Stimulated activated CD4-positive, alpha-beta T cell treated with anti-CD3 and anti-CD28 coated beads, Interleukin-4, amount 100 ng/mL, for 48 hours (primary cell): ENCODE measurements around the gene DMAC2L.
A peak's percentile ranks its signal among the peaks of the same experiment; 100 is the strongest.
"Not testable (repeated sequence)": the region's sequence is repeated elsewhere in the genome, so short reads cannot be mapped to it uniquely, and the experiment has no call there.

ENCODE experiments used
- DNase-seq, 2 donors: peaks; one replicate each; pipeline ENCODE4 v3.0.0-alpha.2; 2020; ENCODE audit warnings: low read depth in 2 of 2

Gene DMAC2L

DNA sequence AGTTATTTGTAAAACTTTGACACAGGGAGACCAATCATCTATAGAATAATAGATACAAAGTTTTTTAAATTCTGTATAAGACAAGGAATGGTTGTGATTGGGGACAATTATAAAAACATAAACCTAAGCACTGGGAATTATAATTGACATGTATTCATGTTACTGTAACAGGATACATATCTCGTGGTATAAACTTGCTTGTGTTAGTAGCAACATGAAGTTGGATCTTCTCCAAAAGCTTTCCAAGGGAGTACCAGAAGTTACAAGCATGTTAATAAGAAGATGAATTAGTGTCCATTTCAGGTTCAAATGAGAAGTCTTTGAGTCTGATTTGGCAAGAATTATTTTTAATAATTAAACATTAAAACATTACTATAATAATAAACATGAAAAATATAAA, 42.4 kb downstream of the DMAC2L start:
- no peak for DNase-seq

DNA sequence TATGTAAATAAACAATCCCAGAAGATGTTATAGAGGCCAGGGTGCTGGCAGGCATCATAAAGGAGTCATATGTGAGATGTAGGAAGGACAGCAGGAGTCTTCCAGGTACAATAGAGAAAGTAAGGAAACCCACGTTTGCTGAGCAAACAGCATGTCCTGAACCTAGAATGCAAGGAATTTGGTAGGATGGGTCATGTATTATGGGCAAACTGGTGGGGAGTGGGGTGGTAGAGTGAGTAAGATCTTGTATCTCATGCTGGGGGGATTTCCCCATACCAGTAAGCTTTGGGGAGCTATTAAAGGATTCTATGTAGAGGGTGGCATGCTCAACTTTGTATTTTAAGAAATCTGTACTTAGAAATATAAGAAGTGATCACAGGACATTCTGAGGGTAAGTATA, 43.6 kb downstream of the DMAC2L start:
- DNase-seq = no peak

DNA sequence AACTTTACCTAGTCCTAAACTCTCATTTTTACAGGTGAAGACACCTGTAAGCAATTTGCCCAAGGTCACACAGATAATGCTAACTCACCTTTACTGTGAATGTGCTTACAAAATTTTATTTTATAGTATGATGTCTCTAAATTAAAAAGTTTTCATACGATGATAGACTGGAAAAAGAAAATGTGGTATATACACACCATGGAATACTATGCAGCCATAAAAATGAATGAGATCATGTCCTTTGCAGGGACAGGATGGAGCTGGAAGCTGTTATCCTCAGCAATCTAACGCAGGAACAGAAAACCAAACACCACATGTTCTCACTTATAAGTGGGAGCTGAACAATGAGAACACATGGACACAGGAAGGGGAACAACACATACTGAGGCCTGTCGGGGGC, 44.2 kb downstream of the DMAC2L start:
- not testable (repeated sequence) for DNase-seq

DNA sequence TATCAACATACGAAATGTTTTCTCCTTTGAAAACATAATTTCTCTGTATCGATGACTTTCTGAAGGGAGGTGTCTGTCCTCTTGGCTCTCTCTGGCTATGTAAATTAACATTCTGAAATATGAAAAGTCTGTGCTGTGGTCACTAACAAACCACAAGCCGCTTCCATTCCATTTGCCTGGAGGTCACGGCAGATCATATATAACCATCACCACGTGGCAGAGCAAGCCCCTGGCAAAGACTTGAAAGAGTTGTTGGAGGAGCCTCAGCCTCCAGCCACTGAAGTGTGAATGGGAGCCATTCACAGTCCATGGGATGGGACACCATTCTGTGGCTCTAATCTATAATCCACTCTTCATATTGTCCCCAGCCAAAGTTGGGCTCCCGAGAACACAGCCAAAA, 45.0 kb downstream of the DMAC2L start:
- no peak for DNase-seq

DNA sequence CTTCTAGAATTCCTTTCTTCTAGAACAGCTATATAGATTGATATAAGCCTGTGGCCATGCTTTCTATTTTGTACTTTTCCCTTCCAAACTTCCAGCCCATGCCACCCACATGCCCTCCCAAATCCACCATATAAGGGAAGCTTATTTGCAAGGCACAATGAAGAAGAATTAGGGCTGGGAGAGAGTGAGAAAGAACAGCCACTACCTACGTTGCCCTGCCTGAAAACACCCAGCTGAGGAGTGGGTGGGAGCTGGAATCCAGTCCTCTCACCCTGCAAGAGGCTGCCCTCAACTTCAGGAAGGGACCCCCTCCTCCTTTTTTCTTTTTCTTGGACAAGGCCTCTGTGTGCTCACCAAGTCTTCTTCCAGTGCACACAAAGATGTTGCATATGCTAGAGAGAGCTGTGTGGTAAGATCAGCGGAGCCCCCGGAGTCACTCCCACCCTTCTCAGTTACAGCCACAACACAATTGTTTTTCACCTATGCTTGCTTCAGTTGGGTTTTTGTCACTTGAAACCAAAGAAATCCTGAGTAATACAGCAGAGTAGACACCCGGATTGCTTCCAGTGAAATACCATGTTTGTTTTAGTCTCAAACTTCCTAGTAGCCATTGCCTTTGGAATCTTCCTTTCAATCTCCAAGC, 45.8 kb downstream of the DMAC2L start:
- DNase-seq = no peak

DNA sequence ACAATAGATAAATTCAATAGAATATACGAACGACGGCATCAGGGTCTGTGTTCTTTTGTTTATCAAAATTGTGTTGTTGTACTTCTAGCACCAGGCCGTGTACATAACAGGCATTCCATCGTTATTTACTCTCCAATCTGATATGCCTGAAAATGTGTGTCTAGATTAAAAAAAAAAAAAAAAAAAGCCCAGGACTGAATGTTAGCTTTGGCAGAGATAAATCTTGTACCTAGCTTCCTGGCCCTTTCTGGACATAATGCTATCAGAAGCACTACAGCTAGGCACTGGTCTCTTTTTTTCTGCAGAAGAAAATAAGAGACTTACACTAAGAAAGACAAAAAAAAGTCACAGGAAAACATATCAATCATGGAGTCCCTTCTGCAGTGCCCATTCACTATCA, 47.5 kb downstream of the DMAC2L start:
- no peak for DNase-seq

DNA sequence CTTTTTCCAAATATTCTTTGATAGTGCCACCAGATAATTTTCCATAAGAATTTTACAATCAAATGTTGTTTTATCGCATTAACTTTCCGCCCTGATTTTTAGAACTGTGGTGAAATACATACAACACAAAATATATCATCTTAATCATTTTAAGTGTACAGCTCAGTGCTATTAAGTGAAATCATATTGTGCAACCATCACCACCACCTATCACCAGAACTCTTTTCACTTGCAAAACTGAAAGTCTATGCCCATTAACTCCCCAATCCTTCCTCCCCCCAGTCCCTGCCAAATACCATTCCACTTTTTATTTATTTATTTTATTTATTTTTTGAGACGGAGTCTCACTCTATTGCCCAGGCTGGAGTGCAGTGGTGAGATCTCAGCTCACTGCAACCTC, 48.0 kb downstream of the DMAC2L start:
- DNase-seq = no peak

DNA sequence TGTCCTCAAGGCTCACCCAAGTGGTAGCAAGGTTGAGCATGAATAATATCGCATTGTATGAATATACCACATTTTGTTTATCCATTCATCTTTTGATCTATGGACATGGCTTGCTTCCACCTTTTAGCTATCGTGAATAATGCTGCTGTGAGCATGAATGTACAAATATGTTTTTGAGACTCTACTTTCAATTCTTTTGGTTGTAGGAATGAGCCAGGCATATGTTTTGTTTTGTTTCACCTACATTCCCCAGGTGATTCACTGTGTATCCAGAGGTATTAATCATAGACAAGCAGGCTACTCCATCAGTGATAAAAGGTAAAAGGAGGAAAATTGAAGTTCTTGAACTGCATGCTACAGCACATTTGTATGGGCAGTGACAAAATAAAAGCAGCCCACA, 48.7 kb downstream of the DMAC2L start:
- no peak for DNase-seq

DNA sequence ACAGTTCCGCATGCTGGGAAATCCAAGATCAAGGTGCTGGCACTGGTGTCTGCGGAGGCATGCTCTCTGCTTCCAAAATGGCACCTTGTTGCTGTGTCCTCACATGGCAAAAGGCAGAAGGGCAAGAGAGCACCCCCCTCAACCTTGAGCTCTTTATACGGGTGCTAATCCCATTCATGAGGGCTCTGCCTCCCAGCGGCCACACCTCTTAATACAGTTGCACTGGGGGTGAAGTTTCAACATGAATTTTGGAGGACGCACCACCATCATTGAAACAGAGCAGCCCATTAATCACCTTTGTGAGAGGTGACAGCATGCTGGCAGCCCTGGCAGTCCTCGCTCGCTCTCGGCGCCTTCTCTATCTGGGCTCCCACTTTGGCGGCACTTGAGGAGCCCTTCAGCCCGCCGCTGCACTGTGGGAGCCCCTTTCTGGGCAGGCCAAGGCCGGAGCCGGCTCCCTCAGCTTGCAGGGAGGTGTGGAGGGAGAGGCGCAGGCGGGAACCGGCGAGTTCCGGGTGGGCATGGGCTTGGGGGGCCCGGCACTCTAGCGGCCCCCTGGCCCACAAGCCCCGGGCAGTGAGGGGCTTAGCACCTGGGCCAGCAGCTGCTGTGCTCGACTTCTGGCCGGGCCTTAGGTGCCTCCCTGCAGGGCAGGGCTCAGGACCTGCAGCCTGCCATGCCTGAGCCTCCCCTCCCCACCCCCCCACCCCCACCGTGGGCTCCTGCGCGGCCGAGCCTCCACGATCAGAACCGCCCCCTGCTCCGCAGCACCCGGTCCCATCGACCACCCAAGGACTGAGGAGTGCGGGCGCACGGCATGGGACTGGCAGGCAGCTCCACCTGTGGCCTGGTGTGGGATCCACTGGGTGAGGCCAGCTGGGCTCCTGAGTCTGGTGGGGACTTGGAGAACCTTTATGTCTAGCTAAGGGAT, 49.6 kb downstream of the DMAC2L start:
- not testable (repeated sequence) for DNase-seq

DNA sequence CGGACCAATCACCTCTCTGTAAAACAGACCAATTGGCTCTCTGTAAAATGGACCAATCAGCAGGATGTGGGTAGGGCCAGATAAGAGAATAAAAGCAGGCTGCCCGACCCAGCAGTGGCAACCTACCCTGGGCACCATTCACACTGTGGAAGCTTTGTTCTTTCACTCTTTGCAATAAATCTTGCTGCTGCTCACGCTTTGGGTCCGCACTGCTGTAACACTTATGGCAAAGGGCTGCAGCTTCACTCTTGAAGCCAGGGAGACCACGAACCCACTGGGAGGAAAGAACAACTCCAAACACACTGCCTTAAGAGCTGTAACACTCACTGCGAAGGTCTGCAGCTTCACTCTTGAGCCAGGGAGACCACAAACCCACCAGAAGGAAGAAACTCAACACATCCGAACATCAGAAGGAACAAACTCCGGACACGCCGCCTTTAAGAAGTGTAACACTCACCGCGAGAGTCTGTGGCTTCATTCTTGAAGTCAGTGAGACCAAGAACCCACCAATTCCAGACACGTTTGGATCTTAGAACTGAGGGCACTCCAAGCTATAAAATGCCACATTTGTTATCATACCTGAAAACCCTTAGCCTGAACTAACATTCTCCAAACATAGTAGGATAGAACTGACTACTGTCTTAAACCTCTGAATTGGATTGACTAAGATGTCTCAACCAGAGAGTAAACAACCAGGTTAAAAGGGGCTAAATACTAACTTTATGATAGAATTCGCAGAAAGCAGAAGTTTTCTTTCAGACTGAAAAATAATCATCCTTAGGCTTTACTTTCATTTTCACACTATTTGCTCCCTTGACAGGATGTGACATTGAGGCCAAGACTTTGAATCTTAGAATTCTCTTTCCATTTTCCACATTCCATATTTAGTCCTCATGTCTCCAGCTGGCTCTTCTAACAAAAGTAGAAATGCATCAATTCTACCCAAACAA, 50.9 kb downstream of the DMAC2L start:
- DNase-seq = peak in 1 of 2 donors; percentile 18

DNA sequence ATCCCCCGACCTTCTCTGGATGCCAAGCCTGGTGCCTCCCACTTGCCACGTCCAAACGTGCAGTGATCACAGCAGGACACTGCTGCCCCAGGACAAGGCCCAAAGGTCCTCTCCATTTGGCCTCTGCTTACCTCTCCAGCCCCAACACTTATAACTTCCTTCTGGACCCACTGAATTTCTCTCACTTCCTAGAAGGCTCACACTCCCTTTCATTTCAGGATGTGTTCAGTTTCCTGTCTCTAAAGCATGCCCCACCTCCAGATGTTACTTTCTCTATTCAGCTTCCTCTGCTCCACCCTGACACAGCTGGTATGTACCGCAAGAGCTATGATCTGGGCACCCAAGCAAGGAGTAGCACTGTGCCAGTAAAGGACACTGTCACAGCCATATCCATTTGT, 51.6 kb downstream of the DMAC2L start:
- DNase-seq = peak in 1 of 2 donors; percentile 29

DNA sequence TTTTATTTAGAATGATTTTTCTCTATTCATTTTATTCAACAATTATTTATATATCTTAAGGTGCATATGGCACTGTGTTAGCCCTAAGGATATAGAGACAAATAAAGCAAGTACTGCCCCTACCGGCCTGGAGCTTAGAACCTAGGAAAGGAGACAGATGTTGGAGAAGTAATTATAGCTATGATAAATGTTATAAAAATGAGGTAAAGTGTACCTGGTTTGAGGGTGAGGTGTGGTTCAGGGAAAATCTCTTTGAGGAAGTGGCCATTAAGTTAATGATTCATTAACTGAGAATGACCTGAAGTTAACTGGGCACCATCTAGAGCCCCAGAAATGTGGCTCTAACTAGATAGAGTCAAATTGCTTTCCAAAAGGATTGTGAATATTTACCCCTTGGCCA, 52.7 kb downstream of the DMAC2L start:
- no peak for DNase-seq

DNA sequence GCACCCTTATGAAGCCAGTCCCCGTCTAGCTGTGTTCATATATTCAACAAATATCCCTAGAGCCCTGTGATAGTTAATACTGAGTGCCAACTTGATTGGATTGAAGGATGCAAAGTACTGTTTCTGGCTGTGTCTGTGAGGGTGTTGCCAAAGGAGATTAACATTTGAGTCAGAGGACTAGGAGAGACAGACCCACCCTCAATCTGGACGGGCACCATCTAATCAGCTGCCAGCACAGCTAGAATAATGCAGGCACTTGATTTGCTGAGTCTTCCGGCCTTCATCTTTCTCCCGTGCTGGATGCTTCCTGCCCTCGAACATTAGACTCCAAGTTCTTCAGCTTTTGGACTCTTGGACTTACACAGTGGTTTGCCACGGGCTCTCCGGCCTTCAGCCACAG, 53.4 kb downstream of the DMAC2L start:
- not testable (repeated sequence) for DNase-seq

DNA sequence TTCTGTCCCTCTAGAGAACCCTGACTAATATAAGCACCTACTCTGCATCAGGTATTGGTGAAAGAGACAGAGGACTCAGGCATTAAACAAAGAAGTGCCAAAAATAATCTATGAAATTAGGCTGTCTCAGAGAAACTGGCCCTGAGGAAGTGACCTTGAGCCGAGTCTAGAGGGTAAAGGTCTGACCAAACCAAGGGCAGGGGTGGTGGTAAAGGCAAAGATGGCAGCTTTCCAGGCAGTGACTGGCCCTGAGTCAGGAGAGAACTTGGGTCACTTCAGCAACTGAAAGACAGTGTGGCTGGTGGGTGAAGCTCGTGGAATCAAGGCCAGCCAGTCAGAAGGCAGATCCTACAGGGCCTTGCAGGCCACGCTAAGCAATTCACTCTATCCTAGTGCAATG, 54.0 kb downstream of the DMAC2L start:
- DNase-seq = no peak

DNA sequence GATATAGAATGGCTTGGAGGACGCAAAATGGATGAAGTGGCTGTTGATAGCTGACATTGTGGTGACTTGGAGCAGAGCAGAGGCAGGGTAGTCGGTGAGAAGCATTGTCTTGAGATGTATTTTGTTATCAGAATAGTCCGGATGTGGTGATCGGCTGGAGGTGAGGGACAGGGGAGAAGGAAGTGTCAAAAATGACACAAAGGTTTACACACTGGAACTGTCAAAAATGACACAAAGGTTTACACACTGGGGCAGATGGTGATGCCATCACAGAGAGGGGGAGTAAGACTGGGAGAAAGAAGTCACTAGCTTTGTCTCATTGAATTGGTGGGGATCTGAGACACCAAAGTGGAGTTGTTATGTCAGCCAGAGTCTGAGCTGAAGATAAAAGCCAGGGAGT, 54.5 kb downstream of the DMAC2L start:
- DNase-seq = no peak

DNA sequence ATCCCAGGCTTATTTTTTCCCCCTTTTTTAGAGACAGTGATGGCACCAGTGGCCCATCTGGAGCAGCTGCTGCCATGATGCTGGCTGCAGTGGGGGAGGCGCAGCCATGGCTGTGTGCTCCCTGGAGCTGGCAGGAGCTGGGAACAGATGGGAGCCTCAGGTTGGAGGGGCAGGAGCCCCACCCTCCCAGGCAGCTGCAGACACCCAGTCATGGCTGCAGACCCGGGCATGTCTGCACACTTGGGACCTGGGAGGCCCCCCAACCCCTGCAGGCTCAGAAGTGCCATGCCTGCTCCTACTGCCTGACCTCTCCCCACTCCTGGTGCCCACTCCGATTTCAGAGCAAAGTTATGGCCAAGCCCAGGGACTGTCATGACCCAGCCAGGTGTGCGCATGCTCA, 59.4 kb downstream of the DMAC2L start:
- DNase-seq = no peak

DNA sequence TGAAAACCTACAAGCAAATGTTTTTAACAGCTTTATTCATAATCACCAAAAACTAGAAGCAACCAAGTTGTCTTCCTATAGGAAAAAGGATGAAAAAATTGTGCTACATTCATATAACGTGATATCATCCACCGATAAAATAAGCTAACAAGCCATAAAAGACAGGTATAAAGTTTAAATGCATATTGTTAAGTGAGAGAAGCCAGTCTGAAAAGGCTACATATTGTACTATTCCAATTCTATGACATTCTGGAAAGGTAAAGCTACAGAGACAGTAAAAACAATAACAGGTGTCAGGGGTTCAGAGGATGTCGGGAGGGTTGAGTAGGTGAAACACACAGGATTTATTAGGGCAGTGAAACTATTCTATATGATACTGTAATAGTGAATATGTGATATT, 61.8 kb downstream of the DMAC2L start:
- no peak for DNase-seq

DNA sequence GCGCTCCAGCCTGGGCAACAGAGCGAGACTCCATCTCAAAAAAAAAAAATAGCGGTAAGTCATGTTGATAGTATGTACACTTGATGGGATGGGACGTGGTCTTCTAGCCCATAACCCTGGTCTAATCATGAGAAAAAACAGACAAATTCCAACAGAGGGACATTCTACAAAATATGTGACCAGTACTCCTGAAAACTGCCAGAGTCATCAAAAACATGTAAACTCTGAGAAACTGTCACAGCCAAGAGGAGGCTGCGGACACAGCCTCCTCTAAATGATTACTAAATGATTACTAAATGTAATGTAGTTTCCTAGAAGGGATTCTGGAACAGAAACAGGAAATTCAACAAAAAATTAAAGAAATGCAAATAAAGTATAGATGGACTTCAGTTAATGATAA, 63.6 kb downstream of the DMAC2L start:
- no peak for DNase-seq
